Ishikawa (cell line): Measurements from ENCODE around the gene ARL6IP1.

Source experiments
- CEBPB ChIP-seq: IDR thresholded peaks from 2 replicates; pipeline ENCODE4 v1.6.1; 2012
- CREB1 ChIP-seq: IDR thresholded peaks from 2 replicates; pipeline ENCODE4 v1.6.1; 2012; ENCODE audit warnings: low read depth
- EP300 ChIP-seq: IDR thresholded peaks from 2 replicates; pipeline ENCODE4 v1.6.1; 2012; ENCODE audit warnings: borderline replicate concordance
- FOXM1 ChIP-seq: IDR thresholded peaks from 2 replicates; pipeline ENCODE4 v1.6.1; 2012; ENCODE audit warnings: low read depth, borderline replicate concordance
- NFIC ChIP-seq: IDR thresholded peaks from 2 replicates; pipeline ENCODE4 v1.6.1; 2012
- REST ChIP-seq: IDR thresholded peaks from 2 replicates; pipeline ENCODE4 v1.6.1; 2012; ENCODE audit warnings: low read depth, mild to moderate bottlenecking
- YY1 ChIP-seq: IDR thresholded peaks from 2 replicates; pipeline ENCODE4 v1.6.1; 2012; ENCODE audit warnings: low read depth

- TF ChIP-seq CEBPB (no peak), CREB1 (no peak), FOXM1 (no peak), NFIC (no peak), EP300 (no peak), YY1 (no peak), REST (no peak)
Observed at GRCh38 chr16:18841833-18842525, 40.6 kb upstream of the ARL6IP1 start.
